Measurements from ENCODE around the gene MAB21L4.

MAB21L4 gene

GRCh38 chr2:240902615-240903041 is 6.7 kb upstream of the MAB21L4 start:
- H3K27me3 ChIP-seq (ENCODE audit: control insufficient read depth, insufficient read depth, low read length), result peaks cover 2% of the 10 kb centered on the region
- H3K4me1 ChIP-seq (ENCODE audit: control insufficient read depth, insufficient read depth, low read length), result no peaks in the 10 kb centered on the region
- no peak overlapping the region for H3K9ac ChIP-seq (ENCODE audit: low read length)
- H3K4me3 ChIP-seq (ENCODE audit: low read length), result no peak overlapping the region
- H3K36me3 ChIP-seq (ENCODE audit: control insufficient read depth, insufficient read depth, low read length), result no peaks in the 10 kb centered on the region
- no peak overlapping the region for H3K27ac ChIP-seq (ENCODE audit: low read depth, low read length)

- H3K27ac ChIP-seq (ENCODE audit: low read depth, low read length), result no peak overlapping the region
- H3K4me3 ChIP-seq (ENCODE audit: low read length), result no peak overlapping the region
- H3K9ac ChIP-seq (ENCODE audit: low read length), result no peak overlapping the region
- peaks cover 2% of the 10 kb centered on the region for H3K27me3 ChIP-seq (ENCODE audit: control insufficient read depth, insufficient read depth, low read length)
- H3K4me1 ChIP-seq (ENCODE audit: control insufficient read depth, insufficient read depth, low read length), result no peaks in the 10 kb centered on the region
- no peaks in the 10 kb centered on the region for H3K36me3 ChIP-seq (ENCODE audit: control insufficient read depth, insufficient read depth, low read length)
These were observed 6.1 kb upstream of the MAB21L4 start for GRCh38 chr2:240901986-240902614.

GRCh38 chr2:240900141-240900860 is 4.3 kb upstream of the MAB21L4 start:
- peaks cover 2% of the 10 kb centered on the region for H3K27me3 ChIP-seq (ENCODE audit: control insufficient read depth, insufficient read depth, low read length)
- H3K4me1 ChIP-seq (ENCODE audit: control insufficient read depth, insufficient read depth, low read length), result no peaks in the 10 kb centered on the region
- no peak overlapping the region for H3K9ac ChIP-seq (ENCODE audit: low read length)
- no peak overlapping the region for H3K27ac ChIP-seq (ENCODE audit: low read depth, low read length)
- H3K36me3 ChIP-seq (ENCODE audit: control insufficient read depth, insufficient read depth, low read length), result no peaks in the 10 kb centered on the region
- no peak overlapping the region for H3K4me3 ChIP-seq (ENCODE audit: low read length)

GRCh38 chr2:240899468-240899865 is 3.5 kb upstream of the MAB21L4 start:
- Histone ChIP-seq H3K4me1 (ENCODE audit: control insufficient read depth, insufficient read depth, low read length) (no peaks in the 10 kb centered on the region), H3K36me3 (ENCODE audit: control insufficient read depth, insufficient read depth, low read length) (no peaks in the 10 kb centered on the region), H3K9ac (ENCODE audit: low read length) (no peak overlapping the region), H3K27me3 (ENCODE audit: control insufficient read depth, insufficient read depth, low read length) (no peaks in the 10 kb centered on the region), H3K4me3 (ENCODE audit: low read length) (no peak overlapping the region), H3K27ac (ENCODE audit: low read depth, low read length) (no peak overlapping the region)

GRCh38 chr2:240898731-240899467 is 2.9 kb upstream of the MAB21L4 start:
- Histone ChIP-seq H3K27ac (ENCODE audit: low read depth, low read length) (no peak overlapping the region), H3K36me3 (ENCODE audit: control insufficient read depth, insufficient read depth, low read length) (no peaks in the 10 kb centered on the region), H3K9ac (ENCODE audit: low read length) (no peak overlapping the region), H3K4me3 (ENCODE audit: low read length) (no peak overlapping the region), H3K27me3 (ENCODE audit: control insufficient read depth, insufficient read depth, low read length) (no peaks in the 10 kb centered on the region), H3K4me1 (ENCODE audit: control insufficient read depth, insufficient read depth, low read length) (no peaks in the 10 kb centered on the region)

- Histone ChIP-seq H3K27me3 (ENCODE audit: control insufficient read depth, insufficient read depth, low read length) (no peaks in the 10 kb centered on the region), H3K36me3 (ENCODE audit: control insufficient read depth, insufficient read depth, low read length) (no peaks in the 10 kb centered on the region), H3K4me1 (ENCODE audit: control insufficient read depth, insufficient read depth, low read length) (no peaks in the 10 kb centered on the region), H3K27ac (ENCODE audit: low read depth, low read length) (peak overlapping the region; percentile 7), H3K9ac (ENCODE audit: low read length) (no peak overlapping the region), H3K4me3 (ENCODE audit: low read length) (no peak overlapping the region)
These were observed 2.3 kb upstream of the MAB21L4 start for GRCh38 chr2:240898108-240898730.

GRCh38 chr2:240896871-240897692 is 1.1 kb upstream of the MAB21L4 start:
- Histone ChIP-seq H3K27me3 (ENCODE audit: control insufficient read depth, insufficient read depth, low read length) (no peaks in the 10 kb centered on the region), H3K27ac (ENCODE audit: low read depth, low read length) (no peak overlapping the region), H3K4me1 (ENCODE audit: control insufficient read depth, insufficient read depth, low read length) (no peaks in the 10 kb centered on the region), H3K36me3 (ENCODE audit: control insufficient read depth, insufficient read depth, low read length) (no peaks in the 10 kb centered on the region), H3K4me3 (ENCODE audit: low read length) (no peak overlapping the region), H3K9ac (ENCODE audit: low read length) (no peak overlapping the region)

GRCh38 chr2:240896394-240896793 is 438 bp upstream of the MAB21L4 start:
- no peaks in the 10 kb centered on the region for H3K4me1 ChIP-seq (ENCODE audit: control insufficient read depth, insufficient read depth, low read length)
- H3K27me3 ChIP-seq (ENCODE audit: control insufficient read depth, insufficient read depth, low read length), result no peaks in the 10 kb centered on the region
- no peak overlapping the region for H3K27ac ChIP-seq (ENCODE audit: low read depth, low read length)
- no peaks in the 10 kb centered on the region for H3K36me3 ChIP-seq (ENCODE audit: control insufficient read depth, insufficient read depth, low read length)
- no peak overlapping the region for H3K4me3 ChIP-seq (ENCODE audit: low read length)
- H3K9ac ChIP-seq (ENCODE audit: low read length), result no peak overlapping the region

GRCh38 chr2:240894836-240895558 is 959 bp downstream of the MAB21L4 start:
- Histone ChIP-seq H3K4me1 (ENCODE audit: control insufficient read depth, insufficient read depth, low read length) (no peaks in the 10 kb centered on the region), H3K36me3 (ENCODE audit: control insufficient read depth, insufficient read depth, low read length) (no peaks in the 10 kb centered on the region), H3K4me3 (ENCODE audit: low read length) (no peak overlapping the region), H3K27ac (ENCODE audit: low read depth, low read length) (no peak overlapping the region), H3K27me3 (ENCODE audit: control insufficient read depth, insufficient read depth, low read length) (no peaks in the 10 kb centered on the region), H3K9ac (ENCODE audit: low read length) (no peak overlapping the region)

- Histone ChIP-seq H3K27ac (ENCODE audit: low read depth, low read length) (no peak overlapping the region), H3K4me3 (ENCODE audit: low read length) (no peak overlapping the region), H3K4me1 (ENCODE audit: control insufficient read depth, insufficient read depth, low read length) (no peaks in the 10 kb centered on the region), H3K27me3 (ENCODE audit: control insufficient read depth, insufficient read depth, low read length) (no peaks in the 10 kb centered on the region), H3K9ac (ENCODE audit: low read length) (no peak overlapping the region), H3K36me3 (ENCODE audit: control insufficient read depth, insufficient read depth, low read length) (no peaks in the 10 kb centered on the region)
These were observed 1.9 kb downstream of the MAB21L4 start for GRCh38 chr2:240894006-240894405.

- H3K9ac ChIP-seq (ENCODE audit: low read length), result no peak overlapping the region
- no peak overlapping the region for H3K4me3 ChIP-seq (ENCODE audit: low read length)
- H3K27ac ChIP-seq (ENCODE audit: low read depth, low read length), result no peak overlapping the region
- H3K36me3 ChIP-seq (ENCODE audit: control insufficient read depth, insufficient read depth, low read length), result no peaks in the 10 kb centered on the region
- H3K27me3 ChIP-seq (ENCODE audit: control insufficient read depth, insufficient read depth, low read length), result no peaks in the 10 kb centered on the region
- no peaks in the 10 kb centered on the region for H3K4me1 ChIP-seq (ENCODE audit: control insufficient read depth, insufficient read depth, low read length)
These were observed 2.6 kb downstream of the MAB21L4 start for GRCh38 chr2:240893363-240893844.
